Stomach (tissue), 4 donors: ENCODE results near the gene SH3PXD2A.

Experiments
- POLR2A ChIP-seq, 4 donors: fragments of 450-650 bp; IDR thresholded peaks; one replicate each; pipeline ENCODE4 v1.6.1; 2016; ENCODE audit warnings: antibody characterized with exemption in 4 of 4, control low read depth in 2 of 4, mild to moderate bottlenecking in 1 of 4, moderate library complexity in 1 of 4
- TF ChIP-seq, protein P1 (sequence below), 7 experiments: fragments of 450-650 bp in 4 of 7; fragments of 200-600 bp in 3 of 7; sonication (generic) in 3 of 7; IDR thresholded peaks; one replicate each; pipeline ENCODE4 v1.5.1; 2016 to 2019; ENCODE audit warnings: antibody characterized with exemption in 7 of 7, control low read depth in 2 of 7, mild to moderate bottlenecking in 1 of 7

- TF ChIP-seq, protein P1, sequence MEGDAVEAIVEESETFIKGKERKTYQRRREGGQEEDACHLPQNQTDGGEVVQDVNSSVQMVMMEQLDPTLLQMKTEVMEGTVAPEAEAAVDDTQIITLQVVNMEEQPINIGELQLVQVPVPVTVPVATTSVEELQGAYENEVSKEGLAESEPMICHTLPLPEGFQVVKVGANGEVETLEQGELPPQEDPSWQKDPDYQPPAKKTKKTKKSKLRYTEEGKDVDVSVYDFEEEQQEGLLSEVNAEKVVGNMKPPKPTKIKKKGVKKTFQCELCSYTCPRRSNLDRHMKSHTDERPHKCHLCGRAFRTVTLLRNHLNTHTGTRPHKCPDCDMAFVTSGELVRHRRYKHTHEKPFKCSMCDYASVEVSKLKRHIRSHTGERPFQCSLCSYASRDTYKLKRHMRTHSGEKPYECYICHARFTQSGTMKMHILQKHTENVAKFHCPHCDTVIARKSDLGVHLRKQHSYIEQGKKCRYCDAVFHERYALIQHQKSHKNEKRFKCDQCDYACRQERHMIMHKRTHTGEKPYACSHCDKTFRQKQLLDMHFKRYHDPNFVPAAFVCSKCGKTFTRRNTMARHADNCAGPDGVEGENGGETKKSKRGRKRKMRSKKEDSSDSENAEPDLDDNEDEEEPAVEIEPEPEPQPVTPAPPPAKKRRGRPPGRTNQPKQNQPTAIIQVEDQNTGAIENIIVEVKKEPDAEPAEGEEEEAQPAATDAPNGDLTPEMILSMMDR (IDR thresholded peaks at IDR 0.05): no peak
- no peak for TF ChIP-seq POLR2A (IDR thresholded peaks at IDR 0.05)
Measured at GRCh38 chr10:103616705-103617601, 238.4 kb downstream of the SH3PXD2A start.
